PFSK-1 (cell line): ENCODE data around the gene MEGF11.

ENCODE experiments used
- POLR2AphosphoS5 ChIP-seq: IDR thresholded peaks from 2 replicates; pipeline ENCODE4 v1.6.1; 2012; ENCODE audit warnings: low read depth, mild to moderate bottlenecking, control low read depth, low read length, moderate library complexity
- REST ChIP-seq, 2 experiments: IDR thresholded peaks; 2 replicates each; pipeline versions ENCODE4 v1.6.1 to v1.8.0; 2011 to 2012; ENCODE audit warnings: low read depth in 2 of 2, low read length in 2 of 2, control low read depth in 1 of 2, inconsistent platforms in 1 of 2, mild to moderate bottlenecking in 1 of 2, moderate library complexity in 1 of 2; ENCODE audit not compliant: insufficient read depth in 1 of 2
- TAF1 ChIP-seq: IDR thresholded peaks from 2 replicates; pipeline ENCODE4 v1.6.1; 2012; ENCODE audit warnings: low read length, control low read depth, borderline replicate concordance; ENCODE audit not compliant: insufficient read depth

GRCh38 chr15:66124651-66125050 lies 128.9 kb downstream of the MEGF11 start:
- no peak for TF ChIP-seq POLR2AphosphoS5
- no peak for TF ChIP-seq REST (IDR thresholded peaks at IDR 0.05; ENCODE audit: insufficient read depth in 1 of 2, low read depth in 2 of 2, low read length in 2 of 2)
- TF ChIP-seq TAF1: no peak
